Measurements from ENCODE around the gene TIE1. TPM values are rescaled to one million over a fixed set of nuclear protein-coding genes. Genes with fewer than 3 reads are reported as not detected.

The TIE1 gene
- total RNA-seq, 2 experiments from 2014 or later = not detected

DNA sequence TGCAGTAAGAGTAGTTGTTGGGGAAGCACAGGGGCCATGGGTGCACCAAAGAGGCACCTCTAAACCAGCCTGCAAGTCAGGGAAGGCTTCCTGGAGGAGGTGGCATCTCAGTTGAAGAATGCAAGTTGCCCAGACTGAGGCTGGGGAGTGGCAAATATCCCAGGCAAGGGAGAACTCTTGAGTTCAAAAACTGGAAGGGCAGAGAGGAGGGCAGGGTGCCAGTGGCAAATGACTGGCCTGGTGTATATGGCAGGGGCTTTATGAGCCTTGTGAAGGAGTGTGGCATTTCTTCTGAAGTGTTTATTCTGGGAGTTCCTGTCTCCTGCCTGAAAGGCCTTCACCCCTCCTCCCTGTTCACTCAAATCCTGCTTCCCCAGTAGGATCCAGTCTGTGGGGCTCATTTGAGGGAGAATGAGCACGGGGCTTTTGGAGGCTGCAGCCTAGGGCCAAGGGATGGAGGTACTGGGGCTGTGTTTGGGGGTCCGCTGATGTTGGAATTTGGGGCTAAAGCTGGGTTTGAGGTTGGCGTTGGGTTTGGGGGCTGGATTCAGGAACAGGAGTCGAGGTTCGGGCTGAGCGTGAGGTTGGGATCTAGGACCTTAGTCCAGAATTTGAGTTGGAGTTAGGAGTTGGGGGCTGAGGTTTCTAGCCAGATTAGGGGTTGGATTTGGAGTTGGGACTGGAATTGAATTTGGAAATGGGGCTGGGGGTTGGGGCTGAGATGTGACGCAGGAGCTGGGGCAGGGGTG lies 31.0 kb upstream of the TIE1 start, which contains the start of gene TMEM125:
Gene TMEM125 (plus strand): TSS at position 357 of the 749 bp plus-strand sequence. CDS start 2,740 bp downstream, outside the sequence.
- H3K9me3 Mint-ChIP-seq = peaks cover 3% of the 10 kb centered on the region
- peaks cover 3% of the 10 kb centered on the region for H3K36me3 Mint-ChIP-seq
- POLR2A ChIA-PET = no interaction called here
- no peak within 1 kb of the TSS for H3K27ac Mint-ChIP-seq
- H3K4me1 Mint-ChIP-seq (ENCODE audit: low read depth) = peaks cover 17% of the 10 kb centered on the region
- no peak for DNase-seq
- CTCF ChIA-PET = no interaction called here
- H3K27me3 Mint-ChIP-seq = peaks cover 5% of the 10 kb centered on the region
- H3K4me3 Mint-ChIP-seq = peak within 1 kb of the TSS; percentile 7
- intact Hi-C loops (cut with micrococcal nuclease) = no loop called here

DNA sequence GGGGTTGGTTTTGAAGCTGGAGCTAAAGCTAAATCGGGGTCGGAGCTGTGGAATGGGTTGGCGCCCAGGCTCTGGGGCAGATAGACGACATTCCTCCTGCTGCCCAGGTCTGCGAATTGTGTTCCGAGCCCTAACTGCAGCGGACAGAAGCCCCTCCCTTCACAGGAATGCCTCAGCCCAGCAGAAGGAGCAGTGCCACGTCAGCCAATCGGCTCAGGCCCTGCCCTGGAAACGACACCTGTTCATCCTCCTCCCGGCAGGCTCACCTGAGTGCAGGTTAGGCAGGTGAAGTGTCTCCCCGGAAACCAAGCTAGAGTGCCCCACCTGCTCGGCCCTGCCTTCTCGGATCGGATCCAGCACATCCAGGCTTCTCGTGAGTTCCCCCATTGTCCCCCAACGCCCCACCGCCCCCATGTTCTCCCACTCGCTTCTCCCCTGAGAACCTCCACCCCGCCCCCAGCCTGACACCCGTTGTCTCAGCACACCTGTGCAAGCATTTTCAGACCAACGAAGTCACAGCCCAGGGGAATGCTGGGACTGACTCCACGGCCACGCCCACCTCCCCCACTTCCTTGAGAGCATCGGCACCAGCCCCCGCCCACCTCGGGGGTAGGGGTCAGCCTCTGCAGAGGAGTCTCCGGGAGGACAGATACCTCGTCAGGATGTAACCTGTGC lies 30.2 kb upstream of the TIE1 start:
- Mint-ChIP-seq H3K4me3 (peak overlapping the region; percentile 7), H3K9me3 (peaks cover 3% of the 10 kb centered on the region), H3K4me1 (ENCODE audit: low read depth) (peaks cover 20% of the 10 kb centered on the region), H3K27me3 (peaks cover 5% of the 10 kb centered on the region), H3K36me3 (peaks cover 3% of the 10 kb centered on the region), H3K27ac (no peak overlapping the region)
- DNase-seq = peak; percentile 36
- ChIA-PET CTCF (no interaction called here), POLR2A (no interaction called here)
- intact Hi-C loops (cut with micrococcal nuclease) = no loop called here

GRCh38 chr1:43271186-43272118 lies 29.3 kb upstream of the TIE1 start:
- intact Hi-C loops (cut with micrococcal nuclease) = no loop called here
- Mint-ChIP-seq H3K4me3 (peak overlapping the region; percentile 7), H3K4me1 (ENCODE audit: low read depth) (peaks cover 20% of the 10 kb centered on the region), H3K27ac (no peak overlapping the region), H3K27me3 (peaks cover 5% of the 10 kb centered on the region), H3K9me3 (peaks cover 3% of the 10 kb centered on the region), H3K36me3 (peaks cover 3% of the 10 kb centered on the region)
- CTCF ChIA-PET = no interaction called here
- DNase-seq = no peak
- POLR2A ChIA-PET = no interaction called here

GRCh38 chr1:43272161-43272560 lies 28.6 kb upstream of the TIE1 start:
- Mint-ChIP-seq H3K9me3 (peaks cover 3% of the 10 kb centered on the region), H3K36me3 (peaks cover 3% of the 10 kb centered on the region), H3K4me3 (no peak overlapping the region), H3K4me1 (ENCODE audit: low read depth) (peaks cover 20% of the 10 kb centered on the region), H3K27ac (no peak overlapping the region), H3K27me3 (peaks cover 5% of the 10 kb centered on the region)
- intact Hi-C loops (cut with micrococcal nuclease) = no loop called here
- POLR2A ChIA-PET = no interaction called here
- DNase-seq = no peak
- CTCF ChIA-PET = no interaction called here

DNA sequence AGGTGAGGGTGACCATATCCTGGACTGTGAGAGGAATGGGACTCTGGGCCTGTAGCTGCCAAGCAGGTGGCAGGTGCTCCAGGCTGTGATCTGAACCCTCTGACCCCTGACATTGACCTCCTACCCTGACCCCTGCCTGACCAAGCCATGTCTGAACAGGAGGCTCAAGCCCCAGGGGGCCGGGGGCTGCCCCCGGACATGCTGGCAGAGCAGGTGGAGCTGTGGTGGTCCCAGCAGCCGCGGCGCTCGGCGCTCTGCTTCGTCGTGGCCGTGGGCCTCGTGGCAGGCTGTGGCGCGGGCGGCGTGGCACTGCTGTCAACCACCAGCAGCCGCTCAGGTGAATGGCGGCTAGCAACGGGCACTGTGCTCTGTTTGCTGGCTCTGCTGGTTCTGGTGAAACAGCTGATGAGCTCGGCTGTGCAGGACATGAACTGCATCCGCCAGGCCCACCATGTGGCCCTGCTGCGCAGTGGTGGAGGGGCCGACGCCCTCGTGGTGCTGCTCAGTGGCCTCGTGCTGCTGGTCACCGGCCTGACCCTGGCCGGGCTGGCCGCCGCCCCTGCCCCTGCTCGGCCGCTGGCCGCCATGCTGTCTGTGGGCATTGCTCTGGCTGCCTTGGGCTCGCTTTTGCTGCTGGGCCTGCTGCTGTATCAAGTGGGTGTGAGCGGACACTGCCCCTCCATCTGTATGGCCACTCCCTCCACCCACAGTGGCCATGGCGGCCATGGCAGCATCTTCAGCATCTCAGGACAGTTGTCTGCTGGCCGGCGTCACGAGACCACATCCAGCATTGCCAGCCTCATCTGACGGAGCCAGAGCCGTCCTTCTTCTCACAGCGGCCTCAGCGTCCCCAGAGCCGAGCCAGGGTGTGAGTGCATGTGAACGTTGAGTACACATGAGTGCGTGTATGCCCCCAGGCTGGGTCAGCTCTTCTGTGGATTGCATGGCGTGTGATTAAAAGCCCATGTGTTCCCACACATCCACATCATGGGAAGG lies 27.9 kb upstream of the TIE1 start:
- Mint-ChIP-seq H3K4me1 (ENCODE audit: low read depth) (peaks cover 20% of the 10 kb centered on the region), H3K27me3 (peaks cover 5% of the 10 kb centered on the region), H3K9me3 (peaks cover 3% of the 10 kb centered on the region), H3K4me3 (no peak overlapping the region), H3K36me3 (peaks cover 3% of the 10 kb centered on the region), H3K27ac (no peak overlapping the region)
- CTCF ChIA-PET = no interaction called here
- intact Hi-C loops (cut with micrococcal nuclease) = no loop called here
- POLR2A ChIA-PET = no interaction called here
- no peak for DNase-seq

- Mint-ChIP-seq H3K27ac (no peak overlapping the region), H3K4me3 (no peak overlapping the region), H3K27me3 (peaks cover 5% of the 10 kb centered on the region), H3K4me1 (ENCODE audit: low read depth) (peaks cover 20% of the 10 kb centered on the region), H3K9me3 (peaks cover 3% of the 10 kb centered on the region), H3K36me3 (peaks cover 3% of the 10 kb centered on the region)
- no peak for DNase-seq
- ChIA-PET POLR2A (no interaction called here), CTCF (no interaction called here)
- intact Hi-C loops (cut with micrococcal nuclease) = no loop called here
Observed at GRCh38 chr1:43273708-43274107, 27.1 kb upstream of the TIE1 start.

DNA sequence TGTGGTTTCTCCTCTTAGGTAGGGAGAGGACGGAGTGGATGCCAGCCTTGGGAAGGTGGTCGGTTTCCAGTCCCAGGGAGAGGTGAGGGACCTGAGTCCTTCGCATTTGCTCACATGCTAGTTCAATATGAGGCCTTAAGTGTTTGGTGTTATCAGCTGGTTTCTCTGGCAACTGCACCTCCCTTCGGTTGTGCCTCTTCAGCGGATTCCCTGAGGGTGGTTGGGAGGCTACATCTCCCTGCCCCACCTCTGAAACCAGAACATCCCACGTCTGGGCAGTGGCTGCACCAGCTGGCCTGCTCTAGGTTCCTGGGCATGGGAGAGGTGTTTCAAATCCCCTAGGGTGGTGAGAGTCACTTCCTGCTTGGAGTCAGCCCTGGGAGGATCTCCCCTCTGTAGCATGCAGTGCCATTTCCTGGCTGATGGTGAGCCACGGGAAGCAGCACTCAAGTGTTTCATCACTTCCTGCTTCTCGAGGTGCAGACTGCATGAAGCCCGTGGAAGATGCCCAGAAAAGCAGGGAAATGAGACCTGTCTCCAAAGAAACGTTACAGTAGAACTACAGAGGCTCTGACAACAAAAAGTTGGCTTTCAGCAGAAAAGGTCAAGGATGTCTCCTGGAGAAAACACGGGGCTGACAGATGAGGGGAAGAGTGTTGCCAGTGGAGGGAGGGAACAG lies 26.5 kb upstream of the TIE1 start:
- H3K4me3 Mint-ChIP-seq = no peak overlapping the region
- H3K4me1 Mint-ChIP-seq (ENCODE audit: low read depth) = peaks cover 20% of the 10 kb centered on the region
- intact Hi-C loops (cut with micrococcal nuclease) = no loop called here
- POLR2A ChIA-PET = no interaction called here
- CTCF ChIA-PET = no interaction called here
- peaks cover 5% of the 10 kb centered on the region for H3K27me3 Mint-ChIP-seq
- H3K27ac Mint-ChIP-seq = peak overlapping the region; percentile 75
- peak; percentile 63 for DNase-seq
- H3K9me3 Mint-ChIP-seq = peaks cover 3% of the 10 kb centered on the region
- H3K36me3 Mint-ChIP-seq = peaks cover 3% of the 10 kb centered on the region

DNA sequence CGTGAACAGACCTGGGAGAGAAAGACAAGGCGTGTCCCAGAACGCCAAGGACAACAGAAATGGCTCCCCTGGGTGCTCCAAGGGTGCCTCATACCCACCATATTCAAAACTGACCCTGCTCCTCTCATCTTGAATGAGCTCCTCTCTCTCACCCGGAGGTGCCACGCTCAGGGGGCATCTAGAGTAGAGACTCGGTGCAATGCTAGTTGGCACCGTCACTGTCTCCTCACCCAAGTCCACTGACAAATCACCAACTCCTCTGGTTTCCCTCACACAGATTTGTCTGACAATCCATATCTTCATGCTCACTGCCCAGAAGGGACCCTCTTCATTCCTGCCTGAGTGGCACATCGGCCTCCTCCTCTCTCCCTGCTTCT lies 26.0 kb upstream of the TIE1 start:
- Mint-ChIP-seq H3K27me3 (peaks cover 5% of the 10 kb centered on the region), H3K9me3 (peaks cover 3% of the 10 kb centered on the region)
- POLR2A ChIA-PET = no interaction called here

GRCh38 chr1:43275826-43276620 lies 24.8 kb upstream of the TIE1 start:
- H3K27me3 Mint-ChIP-seq = peaks cover 4% of the 10 kb centered on the region
- H3K9me3 Mint-ChIP-seq = peaks cover 3% of the 10 kb centered on the region
- peaks cover 3% of the 10 kb centered on the region for H3K36me3 Mint-ChIP-seq
- no peak overlapping the region for H3K27ac Mint-ChIP-seq
- DNase-seq = peak; percentile 5
- CTCF ChIA-PET = no interaction called here
- peaks cover 14% of the 10 kb centered on the region for H3K4me1 Mint-ChIP-seq (ENCODE audit: low read depth)
- intact Hi-C loops (cut with micrococcal nuclease) = no loop called here
- POLR2A ChIA-PET = no interaction called here
- H3K4me3 Mint-ChIP-seq = no peak overlapping the region

More for the DNA sequence above, 26.0 kb upstream of the TIE1 start:
- Mint-ChIP-seq H3K36me3 (peaks cover 3% of the 10 kb centered on the region), H3K4me1 (ENCODE audit: low read depth) (peaks cover 20% of the 10 kb centered on the region), H3K27ac (peak overlapping the region; percentile 75), H3K4me3 (no peak overlapping the region)
- CTCF ChIA-PET = no interaction called here
- DNase-seq = no peak
- intact Hi-C loops (cut with micrococcal nuclease) = no loop called here

- Mint-ChIP-seq H3K27ac (no peak overlapping the region), H3K9me3 (peaks cover 3% of the 10 kb centered on the region), H3K27me3 (peaks cover 3% of the 10 kb centered on the region), H3K4me1 (ENCODE audit: low read depth) (peaks cover 12% of the 10 kb centered on the region), H3K36me3 (peaks cover 3% of the 10 kb centered on the region), H3K4me3 (no peak overlapping the region)
- intact Hi-C loops (cut with micrococcal nuclease) = no loop called here
- ChIA-PET CTCF (no interaction called here), POLR2A (no interaction called here)
- peak; percentile 6 for DNase-seq
Observed at GRCh38 chr1:43276673-43277072, 24.1 kb upstream of the TIE1 start.

Measured in activated CD4-positive, alpha-beta memory T cell treated with anti-CD3 and anti-CD28 coated beads for 36 hours (primary cell).